Measurements from ENCODE around the gene NUP214.

NUP214 gene

DNA sequence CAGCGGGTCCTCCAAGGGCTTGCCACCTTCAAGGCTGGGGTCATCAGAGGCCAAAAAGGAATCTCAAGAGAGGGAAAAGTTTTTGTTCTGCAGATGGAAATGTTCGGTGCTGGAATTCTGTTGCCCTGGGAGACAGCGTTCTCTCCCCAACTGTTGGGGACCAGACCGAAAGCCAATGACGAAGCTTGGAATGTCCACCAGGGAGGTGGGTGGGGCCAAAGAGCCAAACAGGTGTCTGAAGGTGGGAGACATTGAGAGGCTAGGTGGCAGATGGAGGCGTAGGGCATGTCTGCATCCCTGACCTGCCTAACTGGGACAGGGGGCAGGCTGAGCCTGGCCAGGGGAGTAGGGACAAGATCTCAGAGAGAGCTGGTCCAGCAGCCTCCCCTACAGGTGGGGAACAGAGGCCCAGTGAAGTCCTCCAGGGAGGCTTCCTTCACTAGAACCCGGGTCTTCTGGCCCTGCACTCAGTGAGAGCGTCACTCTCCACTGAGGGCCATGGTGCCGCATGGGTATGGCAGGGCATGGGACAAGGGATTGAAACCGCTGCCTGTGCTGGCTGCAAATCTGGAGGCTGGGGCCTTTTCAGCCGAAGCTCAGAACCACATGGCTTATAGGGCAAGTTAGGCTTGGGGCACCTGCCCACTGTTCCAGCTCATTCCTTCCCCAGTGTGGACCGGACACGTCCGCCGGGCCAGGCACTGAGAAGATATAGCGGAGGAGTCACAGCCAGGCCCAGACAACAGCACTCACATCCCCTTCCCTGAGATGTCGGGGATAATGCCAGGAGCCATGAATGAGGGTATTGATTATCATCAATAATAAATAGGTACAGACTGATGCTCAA, 156.0 kb downstream of the NUP214 start:
- no peak for DNase-seq

DNA sequence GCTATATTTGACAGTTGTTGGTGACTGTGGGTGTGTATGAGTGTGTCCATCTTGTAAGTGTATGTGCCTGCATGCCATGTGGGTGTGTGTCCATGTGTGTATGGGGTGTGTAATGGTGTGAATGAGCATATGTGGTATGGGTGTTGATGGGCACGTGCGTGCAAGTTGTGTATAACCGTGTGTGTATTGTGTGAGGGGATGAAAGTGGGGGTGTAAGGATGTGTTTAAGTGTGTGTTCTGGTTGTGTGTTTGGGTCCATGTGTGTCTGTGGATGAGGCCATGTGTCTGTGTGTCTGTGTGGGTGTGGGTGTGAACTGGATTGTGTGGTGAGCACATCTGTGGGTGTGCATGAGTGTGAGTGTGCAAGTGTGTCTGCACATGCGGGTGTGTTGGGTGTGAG, 156.8 kb downstream of the NUP214 start:
- DNase-seq, result no peak

DNA sequence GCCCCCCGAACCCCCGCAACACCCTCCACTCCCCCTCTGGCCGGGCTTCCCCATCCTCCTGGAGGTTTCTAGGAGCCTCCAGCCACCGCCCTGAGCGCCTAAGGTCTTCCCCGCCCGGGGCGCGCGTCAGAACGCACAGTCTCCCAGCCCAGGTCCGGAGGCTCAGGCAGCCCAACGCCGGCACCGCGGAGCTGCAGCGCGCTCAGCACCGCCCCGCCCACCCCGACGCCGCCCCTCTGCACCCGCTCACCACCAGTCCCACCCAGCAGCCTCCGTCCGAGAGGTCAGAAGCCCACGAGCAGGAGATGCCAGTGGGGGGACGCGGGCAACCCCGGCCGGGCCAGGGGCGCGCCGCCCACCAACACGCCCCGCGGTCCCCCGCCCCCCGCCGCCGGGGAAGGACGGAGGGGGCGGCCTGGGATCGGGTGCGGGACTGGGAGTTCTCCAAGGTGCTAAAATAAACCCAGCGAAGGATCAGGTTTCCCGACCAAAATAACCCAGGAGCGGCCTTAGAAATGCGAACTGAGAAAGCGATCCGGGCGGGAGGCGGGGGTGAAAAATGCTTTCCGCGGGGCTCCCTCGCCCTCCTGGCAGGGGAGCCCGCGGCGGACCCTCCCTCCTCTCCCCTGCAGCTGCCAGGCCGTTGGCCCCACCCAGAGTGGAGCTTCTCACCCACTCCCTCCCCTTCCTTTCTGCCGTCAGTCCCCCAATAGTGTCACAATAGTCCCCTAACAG, 157.5 kb downstream of the NUP214 start:
- no peak for DNase-seq
